HG03103 (cell line): ENCODE data around the gene ZEB2.

Source experiments
- ATAC-seq: cut with Tn5 transposase; IDR thresholded peaks from one replicate; pipeline ENCODE4 v1.9.1; 2021; ENCODE audit warnings: low read depth; ENCODE audit not compliant: unreplicated experiment

The ZEB2 gene

DNA sequence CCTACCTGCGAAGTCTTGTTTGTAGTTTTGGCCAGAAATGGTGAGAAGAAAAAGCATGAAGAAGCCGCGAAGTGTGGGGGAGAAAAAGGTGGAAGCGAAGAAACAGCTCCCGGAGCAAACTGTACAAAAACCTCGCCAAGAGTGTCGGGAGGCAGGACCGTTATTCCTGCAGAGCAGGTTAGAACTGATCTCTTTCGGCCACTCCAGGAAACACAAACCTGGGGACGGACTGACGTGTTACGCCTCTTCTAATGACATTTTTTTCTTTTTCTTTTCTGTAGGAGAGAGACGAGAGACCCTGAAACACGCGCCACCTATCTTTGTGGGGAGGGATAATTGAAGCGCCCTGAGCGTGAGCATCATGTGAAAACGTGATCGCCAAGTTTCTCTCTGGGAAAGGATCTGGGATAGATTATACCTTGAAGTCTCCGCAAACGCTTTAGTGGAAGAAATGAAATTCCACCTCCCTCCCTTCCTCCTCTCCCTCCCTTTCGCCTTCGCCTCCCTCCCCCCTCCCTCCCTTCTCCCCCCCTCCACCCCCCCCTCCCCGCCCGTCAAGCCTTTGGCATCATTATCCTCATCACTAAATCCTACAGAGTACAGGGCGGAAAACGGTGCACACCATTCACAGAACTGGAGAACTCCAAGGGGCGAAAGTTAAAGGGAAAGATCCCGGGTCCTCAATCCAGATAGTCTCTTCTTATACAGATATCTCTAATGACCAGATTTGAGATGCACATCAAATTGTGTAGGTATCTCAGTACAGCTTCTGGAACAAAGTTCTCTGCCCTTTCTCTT, at the start of gene ZEB2:
Gene ZEB2, minus strand, starts transcription at position 186 of the 798 bp plus-strand sequence. CDS start 2,769 bp downstream, outside the sequence.
- ATAC-seq, result no peak

GRCh38 chr2:144567745-144568144, 47.8 kb upstream of the ZEB2 start:
- no peak for ATAC-seq

DNA sequence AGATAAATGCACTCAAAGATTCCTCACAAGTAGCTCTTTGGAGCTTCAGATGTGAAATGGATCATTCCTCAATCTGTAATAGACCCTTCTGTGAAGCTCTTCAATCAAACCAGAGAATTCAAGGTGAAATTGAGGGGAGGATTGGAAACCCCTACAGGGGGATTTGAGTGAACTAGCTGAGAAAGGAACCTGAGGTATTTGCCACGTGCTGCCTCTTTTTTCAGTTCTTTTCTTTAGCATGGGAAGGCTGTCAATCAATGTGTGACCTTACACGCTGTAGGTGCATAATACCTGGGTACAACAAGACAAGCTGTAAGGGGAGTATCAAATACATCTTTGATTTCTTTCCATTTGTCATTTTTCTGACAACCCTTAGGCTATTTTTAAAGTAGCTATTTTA, 46.5 kb upstream of the ZEB2 start:
- ATAC-seq, result no peak

DNA sequence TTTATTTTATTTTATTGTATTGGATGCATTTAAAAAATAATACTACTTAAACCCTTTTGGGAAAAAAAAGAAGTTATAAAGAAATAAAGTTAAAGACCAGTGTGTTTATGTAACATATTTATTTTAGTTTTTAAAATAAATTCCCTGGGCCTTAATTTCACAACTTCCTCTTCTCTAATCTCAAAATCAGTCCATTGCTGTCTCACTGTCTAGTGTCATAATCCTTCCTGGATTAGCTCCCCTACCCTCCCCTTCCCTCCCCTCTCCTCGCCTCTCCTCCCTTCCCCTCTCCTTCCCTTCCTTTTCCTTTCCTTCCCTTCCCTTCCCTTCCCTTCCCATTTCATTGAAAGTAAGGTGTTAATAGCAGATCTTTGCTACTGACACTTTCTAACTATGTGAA, 40.3 kb upstream of the ZEB2 start:
- ATAC-seq, result no peak

- no peak for ATAC-seq
Measured at GRCh38 chr2:144559681-144560080, 39.8 kb upstream of the ZEB2 start.

- ATAC-seq, result no peak
Measured at GRCh38 chr2:144559242-144559641, 39.3 kb upstream of the ZEB2 start.

- ATAC-seq, result no peak
Measured at GRCh38 chr2:144554492-144555210, 34.7 kb upstream of the ZEB2 start.

GRCh38 chr2:144553379-144553778, 33.5 kb upstream of the ZEB2 start:
- ATAC-seq, result no peak

GRCh38 chr2:144552821-144553220, 32.9 kb upstream of the ZEB2 start:
- ATAC-seq, result no peak

DNA sequence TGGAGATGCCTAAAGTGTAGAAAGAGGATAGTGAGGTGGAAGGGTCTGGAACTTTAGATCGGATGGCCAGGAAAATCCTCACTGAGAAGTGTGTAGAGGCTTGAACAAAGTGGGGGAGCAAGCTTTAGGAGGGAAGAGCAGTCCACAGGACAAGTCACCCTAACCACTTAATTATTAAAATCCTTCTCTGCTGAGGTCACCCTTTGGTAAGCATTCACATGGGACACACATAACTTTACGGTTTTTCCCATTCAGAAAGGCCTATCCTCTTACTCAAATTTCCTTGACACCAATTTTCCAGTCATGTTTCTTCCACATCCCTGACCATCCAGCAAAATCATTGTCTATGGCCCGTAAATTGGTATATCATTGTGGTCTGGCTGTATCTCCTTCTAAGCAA, 31.0 kb upstream of the ZEB2 start:
- ATAC-seq, result no peak

- no peak for ATAC-seq
Measured at GRCh38 chr2:144550084-144550483, 30.2 kb upstream of the ZEB2 start.

- ATAC-seq, result peak; percentile 65
Measured at GRCh38 chr2:144548532-144549191, 28.7 kb upstream of the ZEB2 start.

DNA sequence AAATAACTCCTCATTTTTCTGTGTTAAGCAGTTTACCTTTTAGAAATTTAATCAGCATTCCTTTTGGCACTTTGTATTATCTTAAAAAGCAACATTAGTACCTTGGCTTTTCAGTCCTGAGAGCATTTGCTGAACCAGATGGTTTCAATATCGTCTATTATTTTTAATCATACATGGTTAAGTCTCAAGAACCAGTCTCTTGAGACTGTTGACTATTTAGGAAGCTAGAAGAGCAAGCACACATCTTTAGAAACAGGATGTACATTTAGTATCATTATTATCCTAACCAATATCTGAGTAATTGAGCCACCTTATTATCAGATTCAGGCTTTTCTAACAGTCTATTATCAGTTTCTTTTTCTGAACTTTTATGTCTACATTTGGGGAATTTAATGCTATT, 28.2 kb upstream of the ZEB2 start:
- no peak for ATAC-seq

- ATAC-seq, result no peak
Measured at GRCh38 chr2:144547494-144547893, 27.6 kb upstream of the ZEB2 start.

- ATAC-seq, result no peak
Measured at GRCh38 chr2:144546933-144547332, 27.0 kb upstream of the ZEB2 start.

DNA sequence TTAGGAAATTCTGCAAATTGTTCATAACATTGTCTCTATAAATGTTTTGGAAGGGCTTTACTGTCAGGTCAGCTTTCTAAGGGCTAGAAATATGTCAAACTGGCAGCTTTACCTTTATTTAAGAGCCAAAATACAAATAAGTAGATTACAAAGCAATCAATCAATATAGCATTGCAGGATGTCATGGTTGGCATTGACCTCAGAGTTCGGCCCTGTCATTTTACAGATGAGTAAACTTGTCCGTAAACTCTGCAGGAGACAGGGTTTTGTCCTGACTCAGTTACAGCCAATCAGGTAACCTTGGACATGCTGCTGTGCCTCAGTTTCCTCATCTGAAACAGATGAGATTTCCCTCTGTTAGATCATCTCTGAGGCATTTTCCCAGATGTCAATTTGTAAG, 25.9 kb upstream of the ZEB2 start:
- ATAC-seq, result no peak

DNA sequence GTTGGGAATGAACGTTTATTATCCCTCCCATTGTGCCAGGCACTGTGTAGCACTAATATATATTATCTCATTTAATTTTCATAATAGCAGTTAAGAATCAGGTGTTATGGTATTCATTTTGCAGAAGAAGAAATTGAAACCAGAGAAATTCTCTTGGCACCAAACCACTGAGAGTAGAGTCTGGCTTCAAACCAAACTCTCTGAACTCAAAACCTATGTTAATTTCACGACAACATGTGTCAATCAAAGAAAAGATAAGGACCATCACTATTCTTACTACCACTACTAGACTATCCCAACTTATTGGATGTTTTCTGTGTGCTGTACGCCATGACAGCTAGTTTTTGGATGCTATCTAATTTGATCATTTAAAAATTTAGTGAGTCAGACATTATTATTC, 24.1 kb upstream of the ZEB2 start:
- ATAC-seq, result no peak

DNA sequence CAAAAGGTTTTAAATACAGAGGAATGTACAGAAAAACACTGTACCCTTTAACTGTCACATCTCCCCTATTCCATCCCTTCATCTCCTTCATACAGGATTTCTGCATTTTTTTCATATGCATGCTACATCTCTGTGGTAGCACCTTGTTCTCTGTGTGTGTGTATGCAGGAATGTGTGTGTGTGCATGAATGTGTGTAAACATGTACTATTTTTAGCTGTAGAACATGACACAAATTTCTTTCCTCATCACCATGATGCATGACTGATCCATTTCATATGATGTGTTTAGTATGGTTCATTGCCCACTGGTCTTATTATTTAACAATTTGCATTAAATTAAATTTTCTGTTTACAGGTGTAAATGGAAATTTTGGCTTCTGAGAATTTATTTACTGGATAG, 21.5 kb upstream of the ZEB2 start:
- ATAC-seq, result no peak

- ATAC-seq, result no peak
Measured at GRCh38 chr2:144539289-144539782, 19.4 kb upstream of the ZEB2 start.

DNA sequence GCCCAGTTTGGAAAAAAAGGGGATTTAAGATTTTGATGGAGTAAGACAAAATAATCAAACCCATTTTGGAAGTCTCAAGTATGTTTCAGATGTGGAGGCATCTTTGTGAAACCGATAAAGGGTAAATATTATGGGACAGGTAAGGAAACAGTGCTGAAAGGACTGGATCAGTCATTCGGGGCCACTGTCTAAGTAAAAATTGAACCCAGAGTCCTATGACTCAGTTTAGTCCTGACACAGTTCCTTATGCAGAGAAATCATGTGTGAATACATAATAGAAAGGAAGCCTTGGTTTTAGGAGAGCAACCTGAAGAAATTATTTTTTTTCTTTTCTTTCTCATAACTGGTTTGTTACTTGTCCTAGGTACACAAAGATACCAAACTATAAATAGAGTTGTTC, 15.4 kb upstream of the ZEB2 start:
- ATAC-seq, result no peak

- no peak for ATAC-seq
Measured at GRCh38 chr2:144533221-144533620, 13.3 kb upstream of the ZEB2 start.
